GM04504 (cell line): ENCODE data around the gene PTPN12.
"Not testable (repeated sequence)": the region's sequence is repeated elsewhere in the genome, so short reads cannot be mapped to it uniquely, and the experiment has no call there.

Experiments
- DNase-seq: peaks from one replicate; pipeline ENCODE4 v3.0.0-alpha.2; 2012; ENCODE audit warnings: low read depth

The PTPN12 gene

GRCh38 chr7:77537136-77537777 is at the start of gene PTPN12:
TSS of gene PTPN12 (plus strand) at chr7:77537295. CDS start at chr7:77537547, 252 bp downstream.
- peak; percentile 46 for DNase-seq

- DNase-seq: no peak
Measured at GRCh38 chr7:77488986-77489385, 48.1 kb upstream of the PTPN12 start.

DNA sequence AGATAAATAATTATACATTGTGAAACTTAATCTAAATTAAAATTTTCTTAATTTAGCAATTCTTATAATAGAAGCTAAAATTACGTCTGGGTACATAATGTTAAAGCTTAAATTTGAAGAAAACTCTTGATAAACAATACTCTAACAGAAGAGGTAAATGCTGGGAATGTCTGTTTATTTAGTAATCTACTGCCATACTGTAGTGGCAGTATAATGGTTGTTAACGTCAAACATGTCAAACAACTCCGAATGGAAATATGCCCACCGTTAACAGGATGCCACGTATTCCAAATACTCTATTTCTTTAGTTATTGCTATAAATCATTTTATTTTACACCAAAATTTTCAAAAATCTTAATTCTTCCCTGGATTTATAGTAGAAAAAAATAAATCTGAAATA is 40.0 kb upstream of the PTPN12 start:
- DNase-seq: no peak

GRCh38 chr7:77498659-77499379 is 38.3 kb upstream of the PTPN12 start:
- no peak for DNase-seq

DNA sequence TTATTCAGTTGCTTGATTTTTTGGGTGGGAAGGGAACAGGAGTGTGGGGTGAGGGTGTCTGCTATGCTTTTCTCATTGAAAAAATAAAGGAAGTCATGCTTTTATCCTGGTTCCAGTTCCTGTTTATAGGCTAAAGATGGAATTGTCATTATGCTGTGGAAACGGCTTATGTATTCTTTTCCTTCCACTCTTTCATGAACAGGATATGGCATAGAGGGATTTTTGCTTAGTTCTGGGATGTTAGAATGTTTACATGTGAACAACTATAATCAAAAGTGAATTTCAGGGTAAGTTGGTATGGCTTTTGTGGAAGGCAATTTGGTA is 35.9 kb upstream of the PTPN12 start:
- no peak for DNase-seq

DNA sequence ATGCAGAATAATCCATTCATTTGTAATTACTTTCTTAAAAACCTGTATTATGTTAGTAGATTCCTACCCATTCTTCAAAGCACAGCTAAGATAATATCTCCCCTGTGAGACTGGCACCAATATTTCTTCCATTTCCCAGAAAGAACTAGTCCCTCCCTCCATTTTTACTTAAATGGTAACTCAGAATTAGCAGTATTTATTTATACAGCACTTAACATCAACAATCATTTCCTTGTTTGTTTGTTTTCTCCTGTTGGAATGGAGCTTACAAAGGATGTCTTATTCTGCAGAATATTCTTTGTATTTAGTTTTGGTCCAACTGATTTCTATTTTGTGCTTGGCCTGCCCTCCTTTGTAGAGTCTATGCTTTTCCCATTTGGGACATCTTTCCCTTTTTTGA is 32.1 kb upstream of the PTPN12 start:
- no peak for DNase-seq

DNA sequence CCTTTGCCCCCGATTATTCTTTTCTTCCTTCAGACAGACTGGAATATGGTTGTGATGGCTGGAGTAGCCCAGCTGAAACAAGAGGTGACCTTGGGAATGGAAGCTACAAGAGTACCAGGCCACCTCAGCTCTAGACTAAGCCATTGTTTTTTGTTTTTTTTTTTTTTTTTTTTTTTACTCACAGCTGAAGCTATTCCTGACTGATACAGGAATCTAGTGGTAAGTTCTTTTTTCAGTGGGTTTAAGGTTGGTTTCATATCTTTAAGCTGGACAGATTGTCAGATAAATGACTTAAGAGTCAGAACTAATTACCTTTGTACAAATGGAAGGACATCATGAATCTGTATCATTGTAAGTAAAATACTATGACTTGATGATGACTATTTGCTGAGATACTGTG is 30.2 kb upstream of the PTPN12 start:
- DNase-seq: no peak

DNA sequence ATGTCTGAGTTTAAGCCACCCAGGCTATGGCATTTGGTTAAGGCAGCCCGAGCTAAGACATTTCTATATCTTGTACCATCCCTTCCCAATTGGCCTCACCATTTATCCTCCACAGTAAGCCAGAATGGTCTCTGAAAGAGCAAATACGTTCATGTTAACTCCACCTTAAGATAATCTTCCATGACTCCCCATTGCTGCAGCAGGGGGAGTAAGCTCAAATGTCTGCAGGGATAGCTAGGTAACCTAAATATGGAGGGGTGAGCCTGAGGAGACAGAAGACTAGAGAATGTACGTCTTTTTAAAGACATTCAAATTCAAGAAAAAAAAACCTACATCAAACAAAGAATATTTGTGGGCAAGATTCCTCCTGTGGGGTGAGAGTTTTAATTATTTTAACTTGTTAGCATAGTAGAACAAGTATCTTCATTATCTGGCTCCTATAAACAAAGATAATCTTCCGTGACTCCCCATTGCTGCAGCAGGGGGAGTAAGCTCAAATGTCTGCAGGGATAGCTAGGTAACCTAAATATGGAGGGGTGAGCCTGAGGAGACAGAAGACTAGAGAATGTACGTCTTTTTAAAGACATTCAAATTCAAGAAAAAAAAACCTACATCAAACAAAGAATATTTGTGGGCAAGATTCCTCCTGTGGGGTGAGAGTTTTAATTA is 24.0 kb upstream of the PTPN12 start:
- not testable (repeated sequence) for DNase-seq

GRCh38 chr7:77516085-77516484 is 21.0 kb upstream of the PTPN12 start:
- DNase-seq: no peak

DNA sequence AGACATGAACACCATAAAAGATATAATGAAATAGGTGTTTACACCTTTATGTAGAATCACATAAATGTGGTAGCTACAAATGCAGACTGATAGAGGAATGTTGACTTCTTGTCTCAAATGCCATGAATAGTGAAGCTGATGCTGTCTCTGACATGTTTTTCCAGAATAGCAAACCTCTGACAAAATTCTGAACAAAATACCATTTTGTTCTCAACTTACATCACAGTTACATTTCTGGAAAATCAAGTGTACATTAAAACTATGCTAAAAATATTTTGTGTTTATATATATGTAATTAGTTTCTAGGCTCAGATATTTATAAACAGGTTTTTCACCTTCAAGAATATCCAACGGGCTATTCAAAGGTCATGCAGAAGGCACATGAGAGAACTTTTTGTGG is 16.8 kb upstream of the PTPN12 start:
- no peak for DNase-seq

DNA sequence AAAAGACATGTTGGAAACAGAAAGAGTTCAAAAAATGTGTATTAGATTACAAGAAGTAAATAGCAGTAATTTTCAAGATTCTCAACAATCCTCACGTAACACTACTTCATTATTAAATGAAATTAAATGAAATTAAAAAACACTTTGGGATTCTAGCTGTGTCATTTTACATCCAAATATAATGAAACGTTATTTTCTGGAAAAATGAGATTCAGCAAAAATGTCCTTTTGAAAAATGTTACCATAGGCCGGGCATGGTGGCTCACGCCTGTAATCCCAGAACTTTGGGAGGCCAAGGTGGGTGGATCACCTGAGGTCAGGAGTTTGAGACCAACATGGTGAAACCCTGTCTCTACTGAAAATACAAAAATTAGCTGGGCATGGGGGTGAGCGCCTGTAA is 15.6 kb upstream of the PTPN12 start:
- DNase-seq: not testable (repeated sequence)

- no peak for DNase-seq
Measured at GRCh38 chr7:77524731-77525130, 12.4 kb upstream of the PTPN12 start.

GRCh38 chr7:77525231-77525630 is 11.9 kb upstream of the PTPN12 start:
- no peak for DNase-seq

DNA sequence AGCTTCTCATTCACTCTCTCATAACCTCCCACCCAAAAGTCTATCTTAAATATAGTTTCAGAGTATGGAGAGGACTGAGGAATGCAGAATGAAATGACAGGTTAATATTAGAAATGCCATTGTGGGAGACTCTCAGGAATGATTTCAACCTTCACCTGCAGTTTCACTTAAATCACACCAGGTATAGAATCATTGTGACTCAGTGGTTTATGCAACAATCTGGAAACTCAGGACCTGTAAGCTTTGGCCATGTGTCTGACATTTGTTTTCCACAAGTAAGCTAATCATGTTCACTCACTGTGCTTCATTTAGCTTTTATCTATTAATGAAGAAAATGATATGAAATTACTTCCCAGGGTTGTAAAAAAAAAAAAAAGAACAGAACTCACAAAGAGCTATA is 8.7 kb upstream of the PTPN12 start:
- no peak for DNase-seq

DNA sequence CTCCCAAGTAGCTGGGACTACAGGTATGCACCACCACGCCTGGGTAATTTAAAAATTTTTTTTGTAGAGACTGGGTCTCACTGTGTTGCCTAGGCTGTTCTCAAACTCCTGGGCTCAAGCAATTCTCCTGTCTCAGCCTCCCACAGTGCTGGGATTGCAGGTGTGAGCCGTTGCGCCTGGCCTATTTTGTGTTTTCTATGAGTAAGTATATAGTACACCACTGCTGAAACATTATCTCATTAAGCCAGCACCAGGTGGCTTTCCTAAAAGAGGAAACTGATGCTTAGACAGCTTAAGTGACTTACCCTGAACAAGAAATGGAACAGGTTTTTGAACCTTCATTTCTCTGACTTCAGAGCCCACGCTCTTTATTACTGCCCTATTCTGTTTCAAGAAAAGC is 7.8 kb upstream of the PTPN12 start:
- DNase-seq: no peak

GRCh38 chr7:77531038-77531437 is 6.1 kb upstream of the PTPN12 start:
- DNase-seq: no peak

- DNase-seq: no peak
Measured at GRCh38 chr7:77532247-77532646, 4.8 kb upstream of the PTPN12 start.

GRCh38 chr7:77532732-77533131 is 4.4 kb upstream of the PTPN12 start:
- not testable (repeated sequence) for DNase-seq

DNA sequence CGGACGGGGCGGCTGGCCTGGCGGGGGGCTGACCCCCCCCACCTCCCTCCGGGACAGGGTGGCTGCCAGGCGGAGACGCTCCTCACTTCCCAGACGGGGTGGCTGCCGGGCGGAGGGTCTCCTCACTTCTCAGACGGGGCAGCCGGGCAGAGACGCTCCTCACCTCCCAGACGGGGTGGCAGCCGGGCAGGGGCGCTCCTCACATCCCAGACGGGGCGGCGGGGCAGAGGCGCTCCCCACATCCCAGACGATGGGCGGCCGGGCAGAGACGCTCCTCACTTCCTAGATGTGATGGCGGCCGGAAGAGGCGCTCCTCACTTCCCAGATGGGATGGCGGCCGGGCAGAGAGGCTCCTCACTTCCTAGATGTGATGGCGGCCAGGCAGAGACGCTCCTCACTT is 3.0 kb upstream of the PTPN12 start:
- not testable (repeated sequence) for DNase-seq

DNA sequence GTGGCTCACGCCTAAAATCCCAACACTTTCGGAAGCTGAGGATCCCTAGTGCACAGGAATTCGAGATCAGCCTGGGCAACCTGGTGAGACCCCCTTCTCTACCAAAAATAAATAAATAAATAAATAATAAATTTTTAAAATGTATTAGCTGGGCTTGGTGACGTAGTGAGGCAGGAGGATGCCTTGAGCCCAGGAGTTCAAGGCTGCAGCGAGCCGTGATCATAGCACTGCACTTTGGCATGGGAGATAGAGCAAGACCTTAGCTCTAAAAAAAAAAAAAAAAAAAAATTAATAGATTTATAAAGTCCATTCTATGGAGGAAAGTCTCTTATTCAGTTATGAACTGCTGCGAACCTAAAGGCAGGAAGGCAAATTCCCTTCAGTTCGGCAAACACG is 1.1 kb upstream of the PTPN12 start:
- DNase-seq: no peak

GRCh38 chr7:77536413-77537135 is 521 bp upstream of the PTPN12 start:
- peak; percentile 92 for DNase-seq

GRCh38 chr7:77537778-77538280 is 734 bp downstream of the PTPN12 start:
- DNase-seq: no peak
